Keratinocyte (primary cell): ENCODE measurements around the gene EPHB1. TPM values are rescaled to one million over a fixed set of nuclear protein-coding genes. Genes with fewer than 3 reads are reported as not detected.

Source experiments
- DNase-seq: peaks from one replicate; pipeline ENCODE4 v3.0.0-alpha.2; 2011; ENCODE audit warnings: low read depth, missing footprints, low spot score
- FAIRE-seq: peaks from 2 replicates; lab custom pipeline; 2011; peaks lifted over from hg19 to GRCh38; lab: Jason Lieb, UNC
- H2AFZ ChIP-seq: 2 replicates; pipeline ENCODE4 v1.6.0; 2012; ENCODE audit warnings: low read length, control low read depth, inconsistent platforms; ENCODE audit not compliant: control insufficient read depth
- H3K27ac ChIP-seq: 2 replicates; pipeline ENCODE4 v1.5.1; 2011; ENCODE audit warnings: low read length; ENCODE audit not compliant: control insufficient read depth, insufficient read depth
- H3K27me3 ChIP-seq: 3 replicates; pipeline ENCODE4 v1.6.0; 2011; ENCODE audit warnings: low read length; ENCODE audit not compliant: control insufficient read depth, insufficient read depth; ENCODE audit errors: extremely low read depth
- H3K36me3 ChIP-seq, 2 experiments: 2 replicates in 1 of 2; 3 replicates in 1 of 2; pipeline ENCODE4 v1.5.1; 2011; ENCODE audit warnings: low read length in 2 of 2, mild to moderate bottlenecking in 1 of 2; ENCODE audit not compliant: control insufficient read depth in 2 of 2, insufficient read depth in 2 of 2; ENCODE audit errors: extremely low read depth in 1 of 2
- H3K4me1 ChIP-seq: 3 replicates; pipeline ENCODE4 v1.5.1; 2011; ENCODE audit warnings: low read length; ENCODE audit not compliant: control insufficient read depth, insufficient read depth; ENCODE audit errors: extremely low read depth
- H3K4me2 ChIP-seq: 3 replicates; pipeline ENCODE4 v1.6.0; 2011; ENCODE audit warnings: low read depth, low read length; ENCODE audit not compliant: control insufficient read depth, insufficient read depth; ENCODE audit errors: extremely low read depth
- H3K4me3 ChIP-seq, 3 experiments: fragments of 200-600 bp in 1 of 3; sonication (generic) in 1 of 3; 2 replicates in 2 of 3; 3 replicates in 1 of 3; pipeline ENCODE4 v1.5.1; 2011 to 2016; ENCODE audit warnings: low read length in 3 of 3, mild to moderate bottlenecking in 3 of 3, control low read depth in 2 of 3, inconsistent platforms in 1 of 3, low read depth in 1 of 3, mixed read lengths in 1 of 3, mixed run types in 1 of 3, moderate library complexity in 1 of 3; ENCODE audit not compliant: control insufficient read depth in 2 of 3, insufficient read depth in 2 of 3; ENCODE audit errors: extremely low read depth in 1 of 3
- H3K79me2 ChIP-seq: 2 replicates; pipeline ENCODE4 v1.6.0; 2012; ENCODE audit warnings: low read length; ENCODE audit not compliant: control insufficient read depth, insufficient read depth
- H3K9ac ChIP-seq: 3 replicates; pipeline ENCODE4 v1.6.0; 2011; ENCODE audit warnings: low read length; ENCODE audit not compliant: control insufficient read depth, insufficient read depth; ENCODE audit errors: extremely low read depth
- H3K9me1 ChIP-seq: 3 replicates; pipeline ENCODE4 v1.6.0; 2011; ENCODE audit warnings: low read length; ENCODE audit not compliant: control insufficient read depth, insufficient read depth; ENCODE audit errors: extremely low read depth
- H3K9me3 ChIP-seq: 2 replicates; pipeline ENCODE4 v1.5.1; 2012; ENCODE audit warnings: low read depth, low read length; ENCODE audit not compliant: control insufficient read depth
- H4K20me1 ChIP-seq: 3 replicates; pipeline ENCODE4 v1.6.0; 2011; ENCODE audit warnings: low read length; ENCODE audit not compliant: control insufficient read depth, insufficient read depth; ENCODE audit errors: extremely low read depth
- EZH2 ChIP-seq: IDR thresholded peaks from one replicate; pipeline ENCODE4 v1.6.1; 2012; ENCODE audit warnings: inconsistent platforms, mild to moderate bottlenecking, low read length, moderate library complexity
- dilution Hi-C: fragments of 300-500 bp; cut with MboI; formaldehyde crosslinking; loops from one replicate; pipeline ENCODE4 v1.7.0; 2020; ENCODE audit warnings: low sequenced_read_pairs; ENCODE audit not compliant: extremely low pct_ligation_motif_present
- polyA plus RNA-seq, 5 experiments: library from polyadenylated mRNA; depleted of rRNA in 3 of 5; stranded (reverse) in 3 of 5; stranded (forward) in 1 of 5; unstranded in 1 of 5; fragments of >200 nt; gene quantifications; 1 replicate in 1 of 5; 2 replicates in 3 of 5; 3 replicates in 1 of 5; pipeline versions ENCODE4 v1.2.1 to v1.2.3, GENCODE V29; 2011 to 2012; ENCODE audit warnings: missing spikeins in 2 of 5, low read depth in 1 of 5, low replicate concordance in 1 of 5
- TF ChIP-seq, protein P1 (sequence below), 3 experiments: IDR thresholded peaks in 1 of 3; conservative IDR thresholded peaks in 1 of 3; optimal IDR thresholded peaks in 1 of 3; 2 replicates in 2 of 3; 3 replicates in 1 of 3; pipeline versions ENCODE3 to v1.5.1; 2011; ENCODE audit warnings: low read length in 3 of 3, mild to moderate bottlenecking in 3 of 3, moderate library complexity in 2 of 3, control low read depth in 1 of 3, inconsistent platforms in 1 of 3; ENCODE audit not compliant: insufficient read depth in 2 of 3; ENCODE audit errors: extremely low read depth in 1 of 3

Gene EPHB1
- polyA plus RNA-seq, 1 donor (not counting 4 experiments of a cell fraction or from before 2014, with no cell fraction given) = 0.01 TPM

DNA sequence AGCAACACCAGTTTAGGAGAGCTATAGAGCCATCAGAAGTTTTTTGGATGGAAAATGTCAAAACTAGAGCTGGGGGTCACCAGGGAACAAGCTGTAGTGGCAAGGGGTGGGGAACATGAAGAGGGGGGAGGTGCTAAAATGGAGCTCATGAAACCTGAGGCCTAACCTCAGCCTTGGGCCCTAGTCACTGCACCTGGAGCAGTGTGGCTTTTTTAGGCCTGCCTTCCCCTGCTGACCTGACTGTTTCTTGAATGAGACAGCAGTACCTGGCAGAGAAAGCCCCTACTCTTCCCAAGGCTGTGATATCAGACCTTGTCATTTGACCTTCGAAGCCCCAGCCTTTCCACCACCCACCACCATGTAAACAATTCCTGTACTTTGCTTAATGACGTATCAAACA lies 383.5 kb downstream of the EPHB1 start:
- Histone ChIP-seq H3K79me2 (no peaks in the 10 kb centered on the region), H3K4me1 (no peaks in the 10 kb centered on the region), H4K20me1 (no peaks in the 10 kb centered on the region), H3K9me1 (no peaks in the 10 kb centered on the region), H3K27ac (no peak overlapping the region), H3K9me3 (no peaks in the 10 kb centered on the region), H3K9ac (no peak overlapping the region), H3K27me3 (no peaks in the 10 kb centered on the region), H3K36me3 (no peaks in the 10 kb centered on the region), H3K4me2 (no peak overlapping the region), H3K4me3 (no peak overlapping the region), H2AFZ (no peak overlapping the region)
- TF ChIP-seq EZH2 = no peak
- TF ChIP-seq, protein P1, sequence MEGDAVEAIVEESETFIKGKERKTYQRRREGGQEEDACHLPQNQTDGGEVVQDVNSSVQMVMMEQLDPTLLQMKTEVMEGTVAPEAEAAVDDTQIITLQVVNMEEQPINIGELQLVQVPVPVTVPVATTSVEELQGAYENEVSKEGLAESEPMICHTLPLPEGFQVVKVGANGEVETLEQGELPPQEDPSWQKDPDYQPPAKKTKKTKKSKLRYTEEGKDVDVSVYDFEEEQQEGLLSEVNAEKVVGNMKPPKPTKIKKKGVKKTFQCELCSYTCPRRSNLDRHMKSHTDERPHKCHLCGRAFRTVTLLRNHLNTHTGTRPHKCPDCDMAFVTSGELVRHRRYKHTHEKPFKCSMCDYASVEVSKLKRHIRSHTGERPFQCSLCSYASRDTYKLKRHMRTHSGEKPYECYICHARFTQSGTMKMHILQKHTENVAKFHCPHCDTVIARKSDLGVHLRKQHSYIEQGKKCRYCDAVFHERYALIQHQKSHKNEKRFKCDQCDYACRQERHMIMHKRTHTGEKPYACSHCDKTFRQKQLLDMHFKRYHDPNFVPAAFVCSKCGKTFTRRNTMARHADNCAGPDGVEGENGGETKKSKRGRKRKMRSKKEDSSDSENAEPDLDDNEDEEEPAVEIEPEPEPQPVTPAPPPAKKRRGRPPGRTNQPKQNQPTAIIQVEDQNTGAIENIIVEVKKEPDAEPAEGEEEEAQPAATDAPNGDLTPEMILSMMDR (optimal IDR thresholded peaks at IDR 0.05 in 1 of 3, IDR thresholded peaks at IDR 0.05 in 1 of 3, conservative IDR thresholded peaks at IDR 0.05 in 1 of 3; ENCODE audit: extremely low read depth in 1 of 3, insufficient read depth in 2 of 3, low read length in 3 of 3) = no peak
- FAIRE-seq (no peak), DNase-seq (no peak)
- dilution Hi-C loops = no loop called here

DNA sequence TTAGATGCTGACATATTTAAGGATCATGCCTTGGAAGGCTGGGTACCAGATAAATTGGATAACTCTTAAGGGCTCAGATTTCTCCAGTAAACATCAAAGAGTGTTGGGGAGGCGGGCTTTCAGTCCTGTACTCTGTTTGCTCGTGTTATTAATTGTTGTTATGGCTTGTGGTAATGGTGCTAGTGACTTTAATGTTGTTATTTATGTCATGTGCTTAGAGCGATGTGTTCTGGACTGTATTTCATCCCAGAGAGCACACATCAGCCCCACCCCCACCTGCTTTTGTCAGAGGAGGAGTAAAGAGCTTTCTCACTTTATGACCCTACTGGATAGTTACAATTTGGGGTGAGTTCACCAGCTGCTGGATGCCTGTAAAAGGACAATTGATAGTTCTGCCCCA lies 386.3 kb downstream of the EPHB1 start:
- no peaks in the 10 kb centered on the region for H3K79me2 ChIP-seq
- dilution Hi-C loops = no loop called here

More for the DNA sequence above, 386.3 kb downstream of the EPHB1 start:
- no peak for FAIRE-seq
- no peak overlapping the region for H3K27ac ChIP-seq
- H4K20me1 ChIP-seq = no peaks in the 10 kb centered on the region
- TF ChIP-seq, protein P1 (optimal IDR thresholded peaks at IDR 0.05 in 1 of 3, IDR thresholded peaks at IDR 0.05 in 1 of 3, conservative IDR thresholded peaks at IDR 0.05 in 1 of 3; ENCODE audit: extremely low read depth in 1 of 3, insufficient read depth in 2 of 3, low read length in 3 of 3) = no peak
- no peak for TF ChIP-seq EZH2
- no peak overlapping the region for H3K4me3 ChIP-seq
- no peaks in the 10 kb centered on the region for H3K9me1 ChIP-seq
- H3K36me3 ChIP-seq = no peaks in the 10 kb centered on the region
- no peaks in the 10 kb centered on the region for H3K9me3 ChIP-seq
- H3K27me3 ChIP-seq = no peaks in the 10 kb centered on the region
- no peak overlapping the region for H2AFZ ChIP-seq
- H3K9ac ChIP-seq = no peak overlapping the region
- no peak overlapping the region for H3K4me2 ChIP-seq
- DNase-seq = no peak
- H3K4me1 ChIP-seq = no peaks in the 10 kb centered on the region
